ENCODE measurements around the gene NKX6-2.

DNA sequence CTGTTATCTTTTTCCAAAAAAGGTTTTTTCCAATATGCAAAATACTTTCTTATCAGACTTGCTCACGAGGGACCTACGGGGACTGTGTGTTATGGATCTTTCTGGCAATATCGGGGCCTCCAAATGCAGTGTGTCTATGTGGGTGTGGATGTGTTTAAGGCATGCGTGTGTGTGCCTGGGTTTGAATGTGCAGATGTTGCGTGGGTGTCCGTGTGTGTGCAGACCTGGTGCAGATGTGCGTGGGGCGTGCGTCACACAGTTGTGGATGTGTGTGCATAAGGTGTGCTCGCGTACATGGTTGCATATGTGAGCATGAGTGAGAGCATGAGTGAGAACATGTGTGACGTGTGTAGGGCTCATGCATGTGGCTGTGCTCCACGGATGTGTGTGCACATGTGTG, 19.7 kb downstream of the NKX6-2 start:
- TF ChIP-seq, protein P1, sequence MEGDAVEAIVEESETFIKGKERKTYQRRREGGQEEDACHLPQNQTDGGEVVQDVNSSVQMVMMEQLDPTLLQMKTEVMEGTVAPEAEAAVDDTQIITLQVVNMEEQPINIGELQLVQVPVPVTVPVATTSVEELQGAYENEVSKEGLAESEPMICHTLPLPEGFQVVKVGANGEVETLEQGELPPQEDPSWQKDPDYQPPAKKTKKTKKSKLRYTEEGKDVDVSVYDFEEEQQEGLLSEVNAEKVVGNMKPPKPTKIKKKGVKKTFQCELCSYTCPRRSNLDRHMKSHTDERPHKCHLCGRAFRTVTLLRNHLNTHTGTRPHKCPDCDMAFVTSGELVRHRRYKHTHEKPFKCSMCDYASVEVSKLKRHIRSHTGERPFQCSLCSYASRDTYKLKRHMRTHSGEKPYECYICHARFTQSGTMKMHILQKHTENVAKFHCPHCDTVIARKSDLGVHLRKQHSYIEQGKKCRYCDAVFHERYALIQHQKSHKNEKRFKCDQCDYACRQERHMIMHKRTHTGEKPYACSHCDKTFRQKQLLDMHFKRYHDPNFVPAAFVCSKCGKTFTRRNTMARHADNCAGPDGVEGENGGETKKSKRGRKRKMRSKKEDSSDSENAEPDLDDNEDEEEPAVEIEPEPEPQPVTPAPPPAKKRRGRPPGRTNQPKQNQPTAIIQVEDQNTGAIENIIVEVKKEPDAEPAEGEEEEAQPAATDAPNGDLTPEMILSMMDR (IDR thresholded peaks at IDR 0.05), result no peak
- TF ChIP-seq POLR2A (IDR thresholded peaks at IDR 0.05), result no peak

All from esophagus squamous epithelium (tissue), 4 donors.